HepG2 (cell line): ENCODE data around the gene FBF1. TPM values are rescaled to one million over a fixed set of nuclear protein-coding genes. Genes with fewer than 3 reads are reported as not detected.

Experiments
- ATAC-seq: fragments of 200-7000 bp; cut with Tn5 transposase; 3 replicates; pipeline ENCODE4 v1.9.1; 2020; ENCODE audit warnings: mild to moderate bottlenecking, moderate library complexity
- BruUV-seq: library from RNA; stranded (reverse); fragments of 400-500 nt; replicated peaks from 2 replicates; lab custom pipeline; 2021; lab: Mats Ljungman, UMichigan
- CTCF ChIA-PET: fragments of 300-600 bp; formaldehyde crosslinking; extraction: SDS; loops from one replicate; lab custom pipeline; 2021; ENCODE audit warnings: low total read pairs, inconsistent platforms, low intra/inter-chr PET ratio; lab: Yijun Ruan, JAX
- POLR2A ChIA-PET: fragments of 350-600 bp; sonication (Branson Sonifier 250); formaldehyde crosslinking; loops from one replicate; lab custom pipeline; 2020; ENCODE audit warnings: antibody characterized with exemption, inconsistent platforms; lab: Yijun Ruan, JAX
- DNase-seq: peaks from one replicate; pipeline ENCODE4 v3.0.0-alpha.2; 2015; ENCODE audit warnings: low spot score
- FAIRE-seq: peaks from 3 replicates; lab custom pipeline; 2011; peaks lifted over from hg19 to GRCh38; lab: Jason Lieb, UNC
- H2AFZ ChIP-seq: one replicate; pipeline ENCODE4 v1.6.1; 2011; ENCODE audit warnings: low read length, inconsistent platforms
- H3K27ac ChIP-seq: fragments of 300-600 bp; 3 replicates; pipeline ENCODE4 v1.8.0; 2011; ENCODE audit warnings: mixed run types, mild to moderate bottlenecking, mixed read lengths, low read length, inconsistent platforms; ENCODE audit not compliant: insufficient read depth; ENCODE audit errors: extremely low read length
- H3K27me3 ChIP-seq, 2 experiments: fragments of 200-600 bp in 1 of 2; 2 replicates in 1 of 2; 3 replicates in 1 of 2; pipeline versions ENCODE4 v1.6.0 to v1.8.0; 2011; ENCODE audit warnings: low read length in 2 of 2, mild to moderate bottlenecking in 2 of 2, moderate library complexity in 2 of 2, inconsistent platforms in 1 of 2; ENCODE audit not compliant: insufficient read depth in 2 of 2, control insufficient read depth in 1 of 2
- H3K36me3 ChIP-seq, 2 experiments: fragments of 200-600 bp in 1 of 2; replicated peaks in 1 of 2; 2 replicates in 1 of 2; 3 replicates in 1 of 2; pipeline versions ENCODE4 v1.5.1 to v1.8.0; 2011; ENCODE audit warnings: low read length in 2 of 2, inconsistent platforms in 1 of 2; ENCODE audit not compliant: insufficient read depth in 2 of 2, control insufficient read depth in 1 of 2
- H3K4me1 ChIP-seq: 2 replicates; pipeline ENCODE4 v1.5.1; 2012; ENCODE audit warnings: low read length, inconsistent platforms; ENCODE audit not compliant: insufficient read depth
- H3K4me2 ChIP-seq: 2 replicates; pipeline ENCODE4 v1.6.0; 2011; ENCODE audit warnings: low read depth, low read length, inconsistent platforms
- H3K4me3 ChIP-seq, 3 experiments: fragments of 200-600 bp in 1 of 3; sonication (generic), shearing (Covaris generic) in 1 of 3; replicated peaks in 1 of 3; 2 replicates each; pipeline ENCODE4 v1.5.1; 2011 to 2016; ENCODE audit warnings: low read length in 3 of 3, inconsistent platforms in 2 of 3, low read depth in 2 of 3, mild to moderate bottlenecking in 2 of 3, control low read depth in 1 of 3, mixed read lengths in 1 of 3; ENCODE audit not compliant: insufficient read depth in 1 of 3
- H3K79me2 ChIP-seq: one replicate; pipeline ENCODE4 v1.6.1; 2011; ENCODE audit warnings: low read length, inconsistent platforms; ENCODE audit not compliant: insufficient read depth
- H3K9ac ChIP-seq: 2 replicates; pipeline ENCODE4 v1.6.0; 2011; ENCODE audit warnings: mild to moderate bottlenecking, low read depth, low read length, inconsistent platforms; ENCODE audit not compliant: insufficient read depth
- H3K9me3 ChIP-seq: 2 replicates; pipeline ENCODE4 v1.5.1; 2012; ENCODE audit warnings: mild to moderate bottlenecking, low read length
- H4K20me1 ChIP-seq: 2 replicates; pipeline ENCODE4 v1.6.0; 2011; ENCODE audit warnings: inconsistent platforms, mild to moderate bottlenecking, low read length, moderate library complexity; ENCODE audit not compliant: insufficient read depth
- CHCHD3 ChIP-seq: sonication (generic); formaldehyde crosslinking; IDR thresholded peaks from 2 replicates; pipeline ENCODE4 v1.8.0; 2022; ENCODE audit warnings: mild to moderate bottlenecking, missing genetic modification reagents, moderate library complexity
- E2F1 ChIP-seq: sonication (generic); formaldehyde crosslinking; IDR thresholded peaks from 2 replicates; pipeline ENCODE4 v1.5.0; 2020; ENCODE audit warnings: missing genetic modification reagents
- FOXJ3 ChIP-seq: sonication (generic); formaldehyde crosslinking; IDR thresholded peaks from 2 replicates; pipeline ENCODE4 v1.4.0; 2020; ENCODE audit warnings: missing genetic modification reagents, mild to moderate bottlenecking, borderline replicate concordance
- GPBP1L1 ChIP-seq: sonication (generic); formaldehyde crosslinking; IDR thresholded peaks from 2 replicates; pipeline ENCODE4 v1.5.0; 2020; ENCODE audit warnings: mild to moderate bottlenecking, missing genetic modification reagents
- HNF4A ChIP-seq: sonication (generic); formaldehyde crosslinking; IDR thresholded peaks from 2 replicates; pipeline ENCODE4 v1.4.0; 2020; ENCODE audit warnings: missing genetic modification reagents
- KMT2A ChIP-seq: sonication (generic); formaldehyde crosslinking; IDR thresholded peaks from 2 replicates; pipeline ENCODE4 v1.4.0; 2020; ENCODE audit warnings: missing genetic modification reagents
- PHF8 ChIP-seq: sonication (generic); formaldehyde crosslinking; IDR thresholded peaks from 2 replicates; pipeline ENCODE4 v1.5.0; 2020; ENCODE audit warnings: missing genetic modification reagents
- RBFOX2 ChIP-seq: fragments of 200-400 bp; formaldehyde crosslinking; IDR thresholded peaks from 2 replicates; pipeline ENCODE4 v1.6.1; 2017; ENCODE audit warnings: low read depth, mild to moderate bottlenecking, low read length
- SKIL ChIP-seq: sonication (generic); formaldehyde crosslinking; IDR thresholded peaks from 2 replicates; pipeline ENCODE4 v1.8.0; 2022; ENCODE audit warnings: missing genetic modification reagents, mild to moderate bottlenecking, moderate library complexity, borderline replicate concordance
- THAP8 ChIP-seq: sonication (generic); formaldehyde crosslinking; IDR thresholded peaks from 2 replicates; pipeline ENCODE4 v1.5.1; 2020; ENCODE audit warnings: missing genetic modification reagents, mild to moderate bottlenecking, borderline replicate concordance
- ZFYVE20 ChIP-seq: sonication (generic); formaldehyde crosslinking; IDR thresholded peaks from 2 replicates; pipeline ENCODE4 v1.8.0; 2023; ENCODE audit warnings: low read depth, mild to moderate bottlenecking, moderate library complexity, missing genetic modification reagents, borderline replicate concordance
- ZNF225 ChIP-seq: sonication (generic); formaldehyde crosslinking; IDR thresholded peaks from 2 replicates; pipeline ENCODE4 v1.4.0; 2020; ENCODE audit warnings: mild to moderate bottlenecking, missing genetic modification reagents
- ZNF343 ChIP-seq: sonication (generic); formaldehyde crosslinking; IDR thresholded peaks from 2 replicates; pipeline ENCODE4 v1.4.0; 2020; ENCODE audit warnings: mild to moderate bottlenecking, missing genetic modification reagents
- ZNF564 ChIP-seq: sonication (generic); formaldehyde crosslinking; IDR thresholded peaks from 2 replicates; pipeline ENCODE4 v1.8.1; 2023; ENCODE audit warnings: mild to moderate bottlenecking, missing genetic modification reagents
- ZNF615 ChIP-seq: sonication (generic); formaldehyde crosslinking; IDR thresholded peaks from 2 replicates; pipeline ENCODE4 v1.5.0; 2020; ENCODE audit warnings: mild to moderate bottlenecking, missing genetic modification reagents, borderline replicate concordance
- ZNF619 ChIP-seq: sonication (generic); formaldehyde crosslinking; IDR thresholded peaks from 2 replicates; pipeline ENCODE4 v1.4.0; 2020; ENCODE audit warnings: mild to moderate bottlenecking, missing genetic modification reagents
- ZNF780A ChIP-seq: sonication (generic); formaldehyde crosslinking; IDR thresholded peaks from 2 replicates; pipeline ENCODE4 v1.8.0; 2022; ENCODE audit warnings: mild to moderate bottlenecking, missing genetic modification reagents, moderate library complexity
- ZNF883 ChIP-seq: sonication (generic); formaldehyde crosslinking; IDR thresholded peaks from 2 replicates; pipeline ENCODE4 v1.5.1; 2020; ENCODE audit warnings: mild to moderate bottlenecking, missing genetic modification reagents; ENCODE audit errors: not compliant biosample characterization
- WGBS: methylation state at CpG from one replicate; pipeline ENCODE4 v1.1.6; 2017; ENCODE audit warnings: low lambda C conversion rate; 5-methylcytosine and 5-hydroxymethylcytosine counted together
- in situ Hi-C: cut with HindIII; loops from 2 replicates; pipeline ENCODE4 v1.10.0; 2017; ENCODE audit warnings: low pct_unique_long_range_greater_than_20kb; ENCODE audit not compliant: extremely low pct_ligation_motif_present
- intact Hi-C: fragments of 100-400 bp; cut with micrococcal nuclease; formaldehyde crosslinking; loops from one replicate; pipeline ENCODE4 v1.10.0; 2022; ENCODE audit not compliant: unreplicated experiment
- polyA plus RNA-seq, 8 experiments: library from polyadenylated mRNA; depleted of rRNA in 3 of 8; stranded (reverse) in 7 of 8; unstranded in 1 of 8; fragments of >200 nt; fragmentation: Illumina TruSeq in 4 of 8; extraction: Trizol in 4 of 8; gene quantifications; 2 replicates each; pipeline versions ENCODE4 v1.2.1 to v1.2.3, GENCODE V29; 2011 to 2016; ENCODE audit warnings: low read depth in 4 of 8, missing spikeins in 1 of 8, mixed read lengths in 1 of 8; ENCODE audit not compliant: insufficient read depth in 1 of 8
- total RNA-seq, 5 experiments: library from RNA; depleted of rRNA; stranded (reverse); fragments of >200 nt; fragmentation: Illumina TruSeq; extraction: Trizol; gene quantifications; 2 replicates each; pipeline ENCODE4 v1.2.3, GENCODE V29; 2016; ENCODE audit warnings: low read depth in 1 of 5

Gene FBF1
- total and polyA plus RNA-seq, 2 of the 13 experiments (the other 11 are each of a cell fraction or from before 2014, with no cell fraction given), result 2.4 to 8.1 TPM

GRCh38 chr17:75876938-75877751 is 63.7 kb downstream of the FBF1 start:
- under 1% methylated on average over 39 of the region's 41 CpGs for WGBS
- Histone ChIP-seq H3K36me3 (peaks cover 3 to 18% of the 10 kb centered on the region in 2 experiments; a peak in 4 of 5 replicates), H3K4me2 (peak overlapping the region; percentile 98), H2AFZ (no peak overlapping the region), H3K4me1 (peaks cover 52% of the 10 kb centered on the region), H3K9ac (peak overlapping the region; percentile 97), H3K4me3 (peak overlapping the region; percentile 71 to 84 (median 84)), H3K9me3 (no peaks in the 10 kb centered on the region), H3K27ac (peak overlapping the region; percentile 99), H3K27me3 (no peaks in the 10 kb centered on the region), H3K79me2 (peaks cover 21% of the 10 kb centered on the region), H4K20me1 (no peaks in the 10 kb centered on the region; the same call in 1 of the 2 replicates)
- intact Hi-C loops, result loop anchor here (1.0 to 2.0 kb wide), 2 partner anchors 14 to 22 kb away; partner anchors contain the start of gene WBP2
- DNase-seq, result peak; percentile 74
- TSS peak; percentile 72 for BruUV-seq
- ChIA-PET POLR2A (interaction anchor here (0.6 to 13.8 kb wide), 28 partner anchors 10 to 388 kb away, joined by 3 to 454 read pairs (median 8); partner anchors contain the start of genes ACOX1, CDK3, FBF1 and GALK1), CTCF (interaction anchor here (1.1 to 1.7 kb wide), 5 partner anchors 15 to 29 kb away, joined by 3 to 5 read pairs (median 4); partner anchors contain the start of gene TRIM65)
- in situ Hi-C loops, result no loop called here
- no peak for FAIRE-seq
- ATAC-seq, result peak; percentile 12
- TF ChIP-seq ZNF343 (CRISPR knock-in tag) (no peak), FOXJ3 (CRISPR knock-in tag) (no peak), ZNF564 (CRISPR knock-in tag) (no peak), RBFOX2 (peak; percentile 85), ZNF615 (CRISPR knock-in tag) (0 out of 2 replicates have a peak, but pooled peaks have one; percentile 19), THAP8 (CRISPR knock-in tag) (0 out of 2 replicates have a peak, but pooled peaks have one; percentile 29), KMT2A (CRISPR knock-in tag) (peak; percentile 43; the same call in 1 of the 2 replicates), ZNF780A (CRISPR knock-in tag) (peak; percentile 52; the same call in 1 of the 2 replicates), ZNF225 (CRISPR knock-in tag) (no peak), E2F1 (CRISPR knock-in tag) (no peak), CHCHD3 (no peak), ZFYVE20 (CRISPR knock-in tag) (0 out of 2 replicates have a peak, but pooled peaks have one; percentile 14), ZNF883 (CRISPR knock-in tag) (no peak), HNF4A (CRISPR knock-in tag) (no peak), SKIL (CRISPR knock-in tag) (peak; percentile 11; the same call in 1 of the 2 replicates), PHF8 (no peak), ZNF619 (CRISPR knock-in tag) (no peak), GPBP1L1 (CRISPR knock-in tag) (no peak)
